Tibial nerve (tissue), 4 donors: ENCODE data around the gene DAPK1.
A peak's percentile ranks its signal among the peaks of the same experiment; 100 is the strongest.

Experiments
- EP300 ChIP-seq, 2 donors: sonication (generic); formaldehyde crosslinking; IDR thresholded peaks; one replicate each; pipeline ENCODE4 v1.6.1; 2017; ENCODE audit warnings: antibody characterized with exemption in 2 of 2, mild to moderate bottlenecking in 1 of 2
- POLR2A ChIP-seq, 2 donors: fragments of 450-650 bp; IDR thresholded peaks; one replicate each; pipeline ENCODE4 v1.6.1; 2017; ENCODE audit warnings: antibody characterized with exemption in 2 of 2, mild to moderate bottlenecking in 2 of 2, moderate library complexity in 2 of 2
- TF ChIP-seq, protein P1 (sequence below), 5 experiments: fragments of 200-600 bp in 3 of 5; fragments of 450-650 bp in 2 of 5; sonication (generic) in 3 of 5; IDR thresholded peaks; one replicate each; pipeline ENCODE4 v1.5.1; 2016 to 2019; ENCODE audit warnings: antibody characterized with exemption in 5 of 5, mild to moderate bottlenecking in 3 of 5, moderate library complexity in 2 of 5

DNA sequence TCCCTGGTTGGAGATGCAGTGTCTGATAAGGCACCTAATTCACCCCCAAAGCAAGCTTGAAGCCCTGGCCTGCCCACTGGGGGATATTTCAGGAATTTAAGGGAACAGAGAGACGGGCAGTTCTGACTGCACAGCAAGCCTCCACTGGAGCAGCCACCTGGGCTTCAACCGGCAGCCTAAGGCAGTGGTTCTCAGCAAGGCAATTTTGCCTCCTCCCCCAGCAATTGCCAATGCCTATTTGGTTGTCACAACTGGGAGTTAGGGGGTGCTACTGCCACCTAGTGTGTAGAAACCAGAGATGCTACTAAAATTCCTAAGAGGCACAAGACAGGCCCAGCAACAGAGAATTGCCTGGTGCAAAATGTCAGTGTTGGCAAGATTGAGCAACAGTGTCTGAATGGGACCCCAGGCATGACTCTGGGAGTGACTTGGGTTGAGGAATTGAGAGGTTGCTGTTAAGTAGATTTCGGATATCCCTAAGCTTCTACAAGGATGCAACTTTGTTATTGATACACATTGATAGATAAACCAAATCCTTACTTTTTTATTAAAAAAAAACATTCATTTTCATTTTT is 169.6 kb downstream of the DAPK1 start:
- TF ChIP-seq, protein P1, sequence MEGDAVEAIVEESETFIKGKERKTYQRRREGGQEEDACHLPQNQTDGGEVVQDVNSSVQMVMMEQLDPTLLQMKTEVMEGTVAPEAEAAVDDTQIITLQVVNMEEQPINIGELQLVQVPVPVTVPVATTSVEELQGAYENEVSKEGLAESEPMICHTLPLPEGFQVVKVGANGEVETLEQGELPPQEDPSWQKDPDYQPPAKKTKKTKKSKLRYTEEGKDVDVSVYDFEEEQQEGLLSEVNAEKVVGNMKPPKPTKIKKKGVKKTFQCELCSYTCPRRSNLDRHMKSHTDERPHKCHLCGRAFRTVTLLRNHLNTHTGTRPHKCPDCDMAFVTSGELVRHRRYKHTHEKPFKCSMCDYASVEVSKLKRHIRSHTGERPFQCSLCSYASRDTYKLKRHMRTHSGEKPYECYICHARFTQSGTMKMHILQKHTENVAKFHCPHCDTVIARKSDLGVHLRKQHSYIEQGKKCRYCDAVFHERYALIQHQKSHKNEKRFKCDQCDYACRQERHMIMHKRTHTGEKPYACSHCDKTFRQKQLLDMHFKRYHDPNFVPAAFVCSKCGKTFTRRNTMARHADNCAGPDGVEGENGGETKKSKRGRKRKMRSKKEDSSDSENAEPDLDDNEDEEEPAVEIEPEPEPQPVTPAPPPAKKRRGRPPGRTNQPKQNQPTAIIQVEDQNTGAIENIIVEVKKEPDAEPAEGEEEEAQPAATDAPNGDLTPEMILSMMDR (IDR thresholded peaks at IDR 0.05): peak in 1 of 5 experiments; percentile 6
- no peak for TF ChIP-seq POLR2A (IDR thresholded peaks at IDR 0.05)
- TF ChIP-seq EP300 (IDR thresholded peaks at IDR 0.05): no peak
